Progenitor cell of endocrine pancreas (in vitro differentiated cells): ENCODE data around the gene TRIP12. TPM values are rescaled to one million over a fixed set of nuclear protein-coding genes. Genes with fewer than 3 reads are reported as not detected.

Experiments used
- DNase-seq: peaks from one replicate; pipeline ENCODE4 v3.0.0; 2021; ENCODE audit warnings: low spot score; ENCODE audit not compliant: unreplicated experiment
- H3K27ac Mint-ChIP-seq: 2 replicates; pipeline ENCODE4 v1.8.0; 2021; ENCODE audit warnings: mild to moderate bottlenecking, moderate library complexity, mixed read lengths
- H3K27me3 Mint-ChIP-seq: 2 replicates; pipeline ENCODE4 v1.8.0; 2021; ENCODE audit warnings: mixed read lengths
- H3K36me3 Mint-ChIP-seq: 2 replicates; pipeline ENCODE4 v1.8.0; 2022; ENCODE audit warnings: mixed read lengths; ENCODE audit not compliant: insufficient read depth
- H3K4me1 Mint-ChIP-seq: 2 replicates; pipeline ENCODE4 v1.8.0; 2021; ENCODE audit warnings: low read depth, mixed read lengths
- H3K4me3 Mint-ChIP-seq: 2 replicates; pipeline ENCODE4 v1.8.0; 2021; ENCODE audit warnings: low read depth, mild to moderate bottlenecking, moderate library complexity, mixed read lengths
- H3K9me3 Mint-ChIP-seq: 2 replicates; pipeline ENCODE4 v1.8.0; 2021; ENCODE audit warnings: low read depth, mixed read lengths
- total RNA-seq: library from RNA; stranded (reverse); gene quantifications from 2 replicates; pipeline ENCODE4 v1.2.1, GENCODE V29; 2021
- TF ChIP-seq, protein P1 (sequence below): fragments of 200-600 bp; sonication (generic); IDR thresholded peaks from one replicate; pipeline ENCODE4 v1.5.0; 2021; ENCODE audit warnings: antibody characterized with exemption, mild to moderate bottlenecking; ENCODE audit not compliant: unreplicated experiment

Gene TRIP12
- total RNA-seq, 1 donor from 2014 or later: 228 TPM

DNA sequence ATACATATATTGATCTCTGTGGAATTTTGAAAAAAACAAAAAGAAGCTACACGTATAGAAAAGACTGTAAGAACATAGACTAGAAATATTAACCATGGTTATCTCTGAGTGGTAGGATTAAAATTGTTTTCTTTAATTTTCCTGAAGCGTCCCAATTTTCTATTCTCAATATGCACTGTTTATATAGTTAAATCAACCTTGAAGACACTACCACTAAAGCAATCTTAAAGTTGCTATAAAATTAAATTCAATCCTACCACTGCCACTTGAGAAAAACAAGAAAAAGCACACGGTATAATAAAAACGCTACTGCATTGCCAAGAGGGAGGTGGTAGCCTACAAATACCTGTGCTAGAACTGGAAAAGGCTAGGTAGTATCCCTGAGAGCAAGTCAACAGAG is 47.2 kb downstream of the TRIP12 start:
- no peak for DNase-seq
- H3K4me1 Mint-ChIP-seq: peaks cover 6% of the 10 kb centered on the region
- no peaks in the 10 kb centered on the region for H3K9me3 Mint-ChIP-seq

DNA sequence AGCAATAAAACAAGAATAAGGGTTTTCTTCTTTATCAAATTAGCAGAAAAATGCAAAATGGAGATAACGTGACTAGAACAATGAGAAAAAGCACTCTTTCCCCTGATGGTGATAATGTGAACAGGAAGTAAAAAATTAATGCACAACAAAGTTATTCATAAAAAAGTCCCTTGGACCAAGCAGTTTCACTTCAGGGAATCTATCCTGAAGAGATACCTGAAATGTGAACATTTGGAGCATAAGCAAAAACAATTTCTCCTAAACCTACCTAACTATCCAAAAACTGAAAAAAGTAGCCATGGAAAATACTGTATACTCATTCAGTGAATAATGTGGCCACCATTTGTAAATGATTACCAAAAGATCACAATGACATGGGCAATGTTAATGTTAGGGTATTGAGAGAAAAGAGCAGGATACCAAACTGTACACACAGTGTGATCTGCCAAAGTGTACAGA is 48.7 kb downstream of the TRIP12 start:
- peak overlapping the region; percentile 6 for H3K27ac Mint-ChIP-seq

More for the DNA sequence above, 47.2 kb downstream of the TRIP12 start:
- no peak overlapping the region for H3K4me3 Mint-ChIP-seq
- no peaks in the 10 kb centered on the region for H3K27me3 Mint-ChIP-seq
- TF ChIP-seq, protein P1, sequence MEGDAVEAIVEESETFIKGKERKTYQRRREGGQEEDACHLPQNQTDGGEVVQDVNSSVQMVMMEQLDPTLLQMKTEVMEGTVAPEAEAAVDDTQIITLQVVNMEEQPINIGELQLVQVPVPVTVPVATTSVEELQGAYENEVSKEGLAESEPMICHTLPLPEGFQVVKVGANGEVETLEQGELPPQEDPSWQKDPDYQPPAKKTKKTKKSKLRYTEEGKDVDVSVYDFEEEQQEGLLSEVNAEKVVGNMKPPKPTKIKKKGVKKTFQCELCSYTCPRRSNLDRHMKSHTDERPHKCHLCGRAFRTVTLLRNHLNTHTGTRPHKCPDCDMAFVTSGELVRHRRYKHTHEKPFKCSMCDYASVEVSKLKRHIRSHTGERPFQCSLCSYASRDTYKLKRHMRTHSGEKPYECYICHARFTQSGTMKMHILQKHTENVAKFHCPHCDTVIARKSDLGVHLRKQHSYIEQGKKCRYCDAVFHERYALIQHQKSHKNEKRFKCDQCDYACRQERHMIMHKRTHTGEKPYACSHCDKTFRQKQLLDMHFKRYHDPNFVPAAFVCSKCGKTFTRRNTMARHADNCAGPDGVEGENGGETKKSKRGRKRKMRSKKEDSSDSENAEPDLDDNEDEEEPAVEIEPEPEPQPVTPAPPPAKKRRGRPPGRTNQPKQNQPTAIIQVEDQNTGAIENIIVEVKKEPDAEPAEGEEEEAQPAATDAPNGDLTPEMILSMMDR: no peak
- H3K27ac Mint-ChIP-seq: no peak overlapping the region
- peaks cover 19% of the 10 kb centered on the region for H3K36me3 Mint-ChIP-seq

DNA sequence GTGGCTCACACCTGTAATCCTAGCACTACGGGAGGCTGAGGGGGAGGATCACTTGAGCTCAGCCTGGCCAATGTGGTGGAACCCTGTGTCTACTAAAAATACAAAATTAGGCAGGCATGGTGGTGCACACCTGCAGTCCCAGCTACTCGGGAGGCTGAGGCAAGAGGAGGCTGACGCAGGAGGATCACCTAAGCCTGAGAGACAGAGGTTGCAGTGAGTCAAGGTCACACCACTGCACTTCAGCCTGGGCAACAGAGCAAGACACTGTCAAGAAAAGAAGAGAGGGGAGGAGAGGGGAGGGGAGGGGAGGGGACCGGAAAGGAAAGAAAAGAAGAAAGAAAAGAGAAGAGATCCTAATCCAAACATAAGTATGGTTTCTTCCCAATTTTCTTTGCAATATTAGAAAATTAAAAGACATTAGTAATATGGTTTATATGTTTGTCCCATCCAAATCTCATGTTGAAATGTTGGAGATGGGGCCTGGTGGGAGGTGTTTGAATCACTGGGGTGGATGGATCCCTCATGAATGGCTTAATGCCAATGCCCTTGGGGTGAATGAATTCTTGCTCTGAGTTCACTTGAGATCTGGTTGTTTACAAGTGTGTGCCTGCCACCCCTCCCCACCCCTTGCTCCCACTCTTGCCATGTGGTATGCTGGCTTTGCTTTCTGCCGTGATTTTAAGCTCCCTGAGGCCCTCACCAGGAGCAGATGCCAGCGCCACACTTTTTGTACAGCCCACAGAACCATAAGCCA is 50.7 kb downstream of the TRIP12 start:
- H3K27ac Mint-ChIP-seq: no peak overlapping the region
- peaks cover 7% of the 10 kb centered on the region for H3K36me3 Mint-ChIP-seq

More for the DNA sequence above, 48.7 kb downstream of the TRIP12 start:
- peaks cover 13% of the 10 kb centered on the region for H3K36me3 Mint-ChIP-seq
- no peaks in the 10 kb centered on the region for H3K9me3 Mint-ChIP-seq
- no peak overlapping the region for H3K4me3 Mint-ChIP-seq
- TF ChIP-seq, protein P1: no peak
- no peaks in the 10 kb centered on the region for H3K27me3 Mint-ChIP-seq
- H3K4me1 Mint-ChIP-seq: peaks cover 9% of the 10 kb centered on the region
- DNase-seq: no peak

DNA sequence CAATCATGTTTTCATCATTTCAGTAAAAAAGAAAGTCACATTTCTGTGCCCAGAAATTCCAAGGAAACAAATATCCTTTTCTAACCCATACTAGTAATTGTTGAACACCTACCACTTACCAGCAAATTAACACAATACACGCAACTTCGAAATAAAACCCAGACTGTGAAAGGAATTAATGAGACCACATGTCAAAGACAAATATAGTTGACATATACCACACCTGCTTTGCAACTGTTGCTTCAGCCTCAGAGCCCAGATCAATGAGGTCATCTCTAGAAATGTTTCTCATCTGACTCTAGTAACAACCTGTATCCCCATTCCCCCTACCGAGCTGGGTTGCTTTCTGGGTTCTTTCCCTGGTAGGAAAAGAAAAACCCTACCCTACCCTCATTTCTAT is 52.6 kb downstream of the TRIP12 start:
- no peaks in the 10 kb centered on the region for H3K27me3 Mint-ChIP-seq
- peaks cover 7% of the 10 kb centered on the region for H3K36me3 Mint-ChIP-seq
- no peak overlapping the region for H3K4me3 Mint-ChIP-seq
- no peak for DNase-seq
- no peaks in the 10 kb centered on the region for H3K9me3 Mint-ChIP-seq
- TF ChIP-seq, protein P1: no peak
- H3K27ac Mint-ChIP-seq: peak overlapping the region; percentile 8
- peaks cover 9% of the 10 kb centered on the region for H3K4me1 Mint-ChIP-seq

More for the DNA sequence above, 50.7 kb downstream of the TRIP12 start:
- Mint-ChIP-seq H3K4me3 (no peak overlapping the region), H3K4me1 (peaks cover 9% of the 10 kb centered on the region), H3K9me3 (no peaks in the 10 kb centered on the region), H3K27me3 (no peaks in the 10 kb centered on the region)
- TF ChIP-seq, protein P1: no peak
- DNase-seq: no peak

DNA sequence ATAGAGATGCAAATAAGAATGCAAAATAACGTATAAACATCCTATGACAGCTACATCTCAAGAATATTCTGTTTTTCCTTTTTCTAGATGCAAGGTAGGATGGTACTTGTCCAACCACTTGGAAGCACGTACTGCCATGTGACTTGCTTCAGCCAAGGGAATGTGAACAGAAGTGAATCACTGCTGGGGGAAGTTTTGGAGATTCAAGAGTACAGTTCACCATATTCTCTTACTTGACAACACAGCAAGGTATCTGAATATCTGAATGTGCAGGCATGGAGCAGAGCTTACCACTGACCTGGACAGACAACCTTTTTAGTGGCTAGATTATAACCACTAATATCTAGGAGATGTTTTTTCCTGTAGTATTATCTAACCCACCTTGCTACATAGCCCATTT is 53.0 kb downstream of the TRIP12 start:
- no peak for DNase-seq
- TF ChIP-seq, protein P1: no peak
- Mint-ChIP-seq H3K4me3 (no peak overlapping the region), H3K9me3 (no peaks in the 10 kb centered on the region), H3K27ac (peak overlapping the region; percentile 8), H3K36me3 (peaks cover 7% of the 10 kb centered on the region), H3K4me1 (peaks cover 9% of the 10 kb centered on the region), H3K27me3 (no peaks in the 10 kb centered on the region)
